ENCODE measurements around the gene SPOUT1.
A peak's percentile ranks its signal among the peaks of the same experiment; 100 is the strongest.

The SPOUT1 gene

GRCh38 chr9:128774804-128775203, 54.8 kb downstream of the SPOUT1 start:
- no peak for DNase-seq (ENCODE audit: extremely low spot score)
- ChIA-PET POLR2A (no interaction called here), CTCF (no interaction called here)
- TF ChIP-seq CTCF (IDR thresholded peaks at IDR 0.05; ENCODE audit: control extremely low read depth, extremely low read depth, low read depth, missing control alignments): no peak

GRCh38 chr9:128773049-128773448, 56.5 kb downstream of the SPOUT1 start:
- CTCF ChIA-PET: interaction anchor here (2.0 kb wide), 1 partner anchor 71 kb away, joined by 5 read pairs; the partner anchor contains the start of gene PKN3

GRCh38 chr9:128771745-128772519, 57.7 kb downstream of the SPOUT1 start, which contains the start of gene ZER1:
Gene ZER1, minus strand, starts transcription at chr9:128771927. Its CDS starts 16,362 bp downstream, at chr9:128755565.
- peak; percentile 99 for DNase-seq (ENCODE audit: extremely low spot score)
- no peak for TF ChIP-seq CTCF (IDR thresholded peaks at IDR 0.05; ENCODE audit: control extremely low read depth, extremely low read depth, low read depth, missing control alignments)
- ChIA-PET POLR2A (interaction anchor here (1.4 kb wide), 1 partner anchor 219 kb away, joined by 4 read pairs; the partner anchor contains the start of gene SPTAN1), CTCF (interaction anchor here (0.9 to 2.5 kb wide), 6 partner anchors 18 to 157 kb away, joined by 3 to 9 read pairs (median 4); partner anchors contain the start of genes ENDOG and PKN3)

More at GRCh38 chr9:128773049-128773448, 56.5 kb downstream of the SPOUT1 start:
- TF ChIP-seq CTCF (IDR thresholded peaks at IDR 0.05; ENCODE audit: control extremely low read depth, extremely low read depth, low read depth, missing control alignments): no peak
- DNase-seq (ENCODE audit: extremely low spot score): no peak
- POLR2A ChIA-PET: interaction anchor here (0.7 kb wide), 1 partner anchor 47 kb away, joined by 3 read pairs; no protein-coding TSS in a partner anchor

GRCh38 chr9:128771094-128771721, 58.4 kb downstream of the SPOUT1 start:
- ChIA-PET CTCF (interaction anchor here (0.8 to 2.5 kb wide), 7 partner anchors 11 to 157 kb away, joined by 3 to 9 read pairs (median 3); partner anchors contain the start of gene ENDOG), POLR2A (interaction anchor here (1.4 kb wide), 1 partner anchor 218 kb away, joined by 4 read pairs; the partner anchor contains the start of gene SPTAN1)
- TF ChIP-seq CTCF (IDR thresholded peaks at IDR 0.05; ENCODE audit: control extremely low read depth, extremely low read depth, low read depth, missing control alignments): no peak
- DNase-seq (ENCODE audit: extremely low spot score): peak; percentile 38

GRCh38 chr9:128770286-128771030, 59.1 kb downstream of the SPOUT1 start:
- DNase-seq (ENCODE audit: extremely low spot score): no peak
- POLR2A ChIA-PET: interaction anchor here (1.4 kb wide), 1 partner anchor 218 kb away, joined by 4 read pairs; the partner anchor contains the start of gene SPTAN1
- CTCF ChIA-PET: interaction anchor here (0.8 to 2.5 kb wide), 5 partner anchors 11 to 158 kb away, joined by 3 to 9 read pairs (median 3); partner anchors contain the start of gene ENDOG
- no peak for TF ChIP-seq CTCF (IDR thresholded peaks at IDR 0.05; ENCODE audit: control extremely low read depth, extremely low read depth, low read depth, missing control alignments)

Data from GM10248 (cell line).